Activated CD4-positive, alpha-beta T cell treated with anti-CD3 and anti-CD28 coated beads, Interleukin-2, amount 50 U/mL, for 24 hours (primary cell): Measurements from ENCODE around the gene MOB4.
"Not testable (repeated sequence)": the region's sequence is repeated elsewhere in the genome, so short reads cannot be mapped to it uniquely, and the experiment has no call there.

Experiments
- DNase-seq, 2 donors: peaks; one replicate each; pipeline ENCODE4 v3.0.0-alpha.2; 2020; ENCODE audit warnings: low read depth in 1 of 2, low spot score in 1 of 2

Gene MOB4

DNA sequence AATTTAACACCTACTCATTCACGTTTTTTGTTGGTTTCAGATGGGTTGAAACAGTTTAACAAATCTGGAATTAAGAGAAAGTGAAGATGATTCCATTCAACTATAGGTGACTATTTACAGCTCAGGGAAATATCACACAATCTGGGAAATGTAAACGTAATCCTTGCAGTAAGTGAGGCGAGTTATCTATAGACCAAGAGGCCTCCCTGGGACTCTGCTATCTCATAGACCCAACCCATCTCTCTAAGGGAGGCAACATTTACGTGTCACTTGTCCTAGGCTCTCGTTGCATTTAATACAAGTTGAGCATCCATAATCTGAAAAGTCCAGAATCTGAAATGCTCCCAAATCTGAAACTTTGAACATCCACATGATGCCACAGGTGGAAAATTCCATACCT lies 2.0 kb upstream of the MOB4 start:
- DNase-seq, result no peak

DNA sequence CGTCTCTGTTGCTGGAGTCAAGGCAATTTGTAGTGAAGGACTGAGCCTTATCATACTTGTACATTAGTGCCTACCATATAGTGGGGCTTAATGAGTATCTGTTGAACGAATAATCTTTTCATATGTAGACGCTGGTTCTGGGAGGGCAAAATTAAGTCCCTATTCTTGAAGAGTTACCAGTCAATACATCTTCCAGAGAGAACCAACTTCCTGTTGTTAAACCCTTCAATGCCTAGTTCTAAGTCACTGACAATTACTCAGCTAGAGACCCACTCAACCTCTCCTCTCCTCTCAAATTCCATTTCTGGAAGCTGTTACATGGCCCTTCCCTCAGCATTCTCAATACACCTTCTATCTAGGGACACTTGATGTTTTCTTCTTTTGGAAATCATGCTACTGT lies 1.1 kb upstream of the MOB4 start:
- no peak for DNase-seq

DNA sequence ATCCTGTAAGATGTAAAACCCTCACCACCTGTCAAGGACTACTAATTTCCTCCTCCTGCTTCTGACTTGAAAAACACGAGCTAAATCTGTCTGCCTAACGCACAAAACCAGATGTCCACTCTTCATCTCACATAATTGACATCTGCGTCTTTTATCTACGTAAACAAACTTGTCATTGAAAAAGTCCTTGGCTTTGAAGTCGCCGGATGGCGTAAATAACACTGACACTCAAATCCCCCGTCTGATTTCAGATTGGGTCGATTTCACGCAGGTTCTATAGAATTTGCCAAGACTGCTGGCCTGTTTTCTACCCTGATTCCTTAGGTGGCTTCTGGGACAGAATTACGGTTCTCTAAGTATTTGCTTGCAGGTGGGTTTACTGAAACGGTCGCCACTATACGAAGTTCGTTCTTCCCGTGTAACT lies 539 bp upstream of the MOB4 start:
- no peak for DNase-seq

DNA sequence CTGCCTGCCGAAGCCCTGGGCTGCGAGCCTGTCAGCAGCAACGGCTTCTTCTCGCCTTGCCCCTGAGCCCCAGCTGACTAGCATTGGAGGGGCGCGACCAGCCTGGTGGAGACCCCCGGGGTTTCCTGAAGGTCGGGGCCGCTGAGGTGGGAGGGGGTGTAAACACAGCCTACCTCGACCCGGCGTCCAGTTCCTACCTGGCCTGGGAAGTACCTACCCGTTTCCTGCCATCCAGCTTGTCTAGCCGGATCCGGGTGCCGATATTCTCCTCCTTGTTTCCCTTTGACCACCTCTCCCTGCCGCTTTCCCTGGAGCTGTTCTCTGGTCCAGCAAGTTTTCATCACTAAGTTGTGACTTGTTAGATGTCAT lies 511 bp downstream of the MOB4 start:
- no peak for DNase-seq

DNA sequence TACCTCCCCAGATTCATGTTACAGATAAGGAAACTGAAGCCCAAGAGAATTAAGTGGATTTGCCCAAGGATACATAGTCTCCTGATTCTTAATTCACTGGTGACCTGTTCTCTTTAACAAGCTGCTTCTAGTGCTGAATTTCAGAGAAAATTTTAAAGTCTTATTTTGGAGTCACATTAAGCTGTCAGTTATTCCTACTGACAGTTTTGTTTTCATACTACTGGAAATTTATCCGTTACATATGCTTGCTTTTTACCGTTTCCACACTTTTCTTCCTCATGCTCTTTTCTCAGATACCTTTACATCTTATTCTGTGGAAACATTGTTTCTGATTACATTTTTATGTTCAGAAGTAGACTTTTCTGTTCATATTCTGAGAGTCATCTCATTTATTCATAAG lies 1.3 kb downstream of the MOB4 start:
- DNase-seq, result no peak

DNA sequence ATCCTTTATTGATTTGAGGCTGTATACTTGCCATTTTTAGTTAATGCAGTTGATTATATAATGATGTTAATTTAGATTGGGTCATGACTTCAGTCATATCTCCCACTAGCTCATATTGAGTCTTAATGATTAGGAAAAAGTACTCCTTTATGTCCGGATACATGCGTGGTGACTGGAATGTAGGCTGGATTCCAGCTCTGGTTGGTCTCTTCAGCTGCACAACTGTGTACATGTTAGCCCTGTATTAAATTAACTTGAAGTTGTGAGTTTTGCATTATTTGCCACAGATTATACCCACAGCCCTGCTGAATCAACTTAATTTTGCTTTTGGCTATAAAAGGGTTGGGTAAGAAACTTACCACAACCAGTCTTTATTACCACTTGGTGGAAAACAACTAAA lies 22.5 kb downstream of the MOB4 start:
- no peak for DNase-seq

DNA sequence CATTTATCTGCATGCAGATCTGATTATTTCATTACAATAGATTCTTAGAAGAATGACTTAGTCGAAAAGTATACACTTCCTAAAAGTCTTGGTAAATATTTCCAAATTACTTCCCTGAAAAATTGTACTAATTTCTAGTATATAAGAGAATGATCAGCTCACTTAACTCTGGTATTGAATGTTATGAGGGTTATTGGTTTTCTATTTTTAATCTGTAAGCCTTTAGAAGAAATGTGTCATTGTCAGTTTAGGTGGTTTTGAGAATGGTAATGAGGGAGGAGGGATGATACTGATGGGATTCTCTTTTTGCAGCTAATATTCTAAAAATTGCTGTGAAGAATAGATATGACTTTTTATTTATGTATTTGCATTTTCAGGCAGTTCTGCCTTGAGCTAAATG lies 23.9 kb downstream of the MOB4 start:
- no peak for DNase-seq

DNA sequence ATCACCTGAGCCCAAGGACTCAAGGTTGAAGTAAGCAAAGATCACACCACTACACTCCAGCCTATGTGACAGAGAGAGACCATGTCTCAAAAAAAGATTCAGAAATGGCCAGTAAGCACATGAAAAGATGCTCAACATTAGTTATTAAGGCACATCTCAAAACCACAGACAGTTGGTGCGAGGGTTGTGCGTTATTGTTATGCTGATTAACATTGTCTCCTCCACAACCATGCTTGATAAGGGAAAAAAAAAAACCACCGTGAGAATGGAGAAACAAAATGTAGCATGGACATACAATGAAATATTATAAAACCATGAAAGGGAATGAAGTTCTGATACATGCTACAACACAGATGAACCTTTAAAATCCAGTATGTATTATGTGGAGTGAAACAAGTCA lies 27.3 kb downstream of the MOB4 start:
- no peak for DNase-seq

DNA sequence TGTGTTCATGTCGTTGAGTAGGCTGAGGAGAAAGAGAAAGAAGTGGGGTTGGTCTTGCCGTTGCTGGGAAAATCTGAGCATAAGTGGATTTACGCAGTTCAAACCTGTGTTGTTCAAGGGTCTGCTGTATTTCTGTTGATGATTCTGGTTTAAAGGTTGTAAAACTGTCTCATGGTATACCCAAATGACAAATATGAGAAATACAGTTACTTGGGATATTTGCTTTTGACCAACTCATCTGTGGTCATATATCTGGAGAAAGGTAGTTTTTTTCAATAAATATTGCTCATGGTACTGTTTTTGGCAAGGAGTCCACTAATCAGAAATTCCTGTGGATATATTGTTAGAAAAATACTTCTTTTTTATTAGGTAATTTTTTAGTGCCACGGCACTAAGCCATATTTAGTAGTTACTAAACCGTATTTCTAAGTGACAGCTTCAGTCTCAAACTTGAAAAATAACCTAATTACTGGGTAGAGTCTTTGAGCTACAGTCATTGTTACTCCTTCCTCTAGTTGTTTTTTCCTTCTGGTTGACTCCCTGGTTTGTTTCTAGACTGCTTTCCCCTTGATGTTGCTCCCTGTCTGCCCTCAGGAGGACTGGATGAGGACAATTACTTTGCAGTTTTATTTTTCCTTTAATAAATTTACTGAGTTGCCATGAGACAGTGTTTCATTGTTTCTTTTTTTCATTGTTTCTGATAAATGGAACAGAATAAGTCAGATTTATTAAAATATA lies 31.5 kb downstream of the MOB4 start:
- DNase-seq, result no peak

DNA sequence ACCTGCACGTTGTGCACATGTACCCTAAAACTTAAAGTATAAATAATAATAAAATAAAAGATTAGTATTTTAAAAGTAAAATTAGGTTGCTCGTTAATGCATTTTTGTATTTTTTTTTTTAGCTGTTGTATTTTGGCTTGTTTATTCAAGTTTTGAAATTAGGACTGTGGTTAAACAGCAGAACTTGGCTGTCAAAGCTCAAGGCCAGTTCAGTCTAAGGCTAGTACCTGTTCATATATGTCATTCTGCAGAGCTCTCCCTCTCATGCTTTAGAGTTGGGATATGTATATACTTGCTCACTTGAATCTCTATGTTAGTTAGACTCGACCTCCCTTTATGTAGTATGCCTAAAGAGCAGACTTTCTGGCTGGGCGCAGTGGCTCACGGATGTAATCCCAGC lies 32.7 kb downstream of the MOB4 start:
- DNase-seq, result no peak

DNA sequence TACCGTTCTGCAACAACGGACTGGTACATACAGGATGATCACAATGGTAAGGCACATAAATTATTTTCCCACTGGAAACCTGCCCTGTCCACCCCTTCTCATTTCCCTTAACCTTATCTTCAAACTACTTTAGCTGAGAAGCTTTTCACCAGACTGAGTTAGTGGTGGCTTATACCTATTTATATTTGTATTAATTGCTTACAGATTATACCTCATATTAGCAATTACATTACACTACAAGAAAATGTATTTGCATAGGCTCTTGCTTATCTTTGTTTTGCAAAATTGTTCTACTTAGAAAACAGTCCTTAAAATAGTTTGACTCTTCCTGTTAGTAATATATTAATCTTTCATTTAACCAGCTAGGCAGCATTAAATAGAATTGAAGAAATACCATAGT lies 35.4 kb downstream of the MOB4 start:
- not testable (repeated sequence) for DNase-seq

DNA sequence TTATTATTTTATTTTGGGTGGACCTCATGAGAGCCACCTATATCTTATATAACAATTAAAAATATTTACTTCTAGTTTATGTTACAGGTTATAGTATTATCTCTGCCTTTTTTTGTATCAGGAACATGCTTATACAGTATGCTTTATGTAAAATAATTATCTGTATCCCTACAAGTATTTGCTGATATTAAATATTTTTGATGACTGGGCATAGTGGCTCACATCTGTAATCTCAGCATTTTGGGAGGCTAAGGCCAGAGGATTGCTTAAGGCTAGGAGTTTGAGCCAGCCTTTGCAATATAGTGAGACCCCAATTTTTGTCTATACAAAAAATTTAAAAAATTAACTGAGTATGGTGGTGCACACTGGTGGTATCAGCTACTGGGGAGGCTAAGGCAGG lies 39.6 kb downstream of the MOB4 start:
- DNase-seq, result no peak

DNA sequence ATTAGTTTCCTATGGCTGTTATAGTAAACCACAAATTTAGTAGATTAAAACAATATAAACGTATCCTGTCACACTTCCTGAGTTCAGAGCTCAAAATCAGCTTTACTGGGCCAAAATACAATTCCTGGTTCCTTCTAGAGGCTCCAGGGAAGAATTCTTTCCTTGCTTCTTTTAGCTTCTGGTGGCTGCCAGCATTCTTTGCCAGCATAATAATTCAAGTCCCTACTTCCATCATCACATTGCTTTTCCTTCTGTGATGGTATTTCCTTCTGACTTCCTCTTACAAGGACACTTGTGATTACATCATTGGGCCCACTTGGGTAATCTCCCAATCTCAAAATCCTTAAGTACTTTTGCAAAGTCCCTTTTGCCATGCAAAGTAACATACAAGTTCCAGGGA lies 40.6 kb downstream of the MOB4 start:
- DNase-seq, result no peak

DNA sequence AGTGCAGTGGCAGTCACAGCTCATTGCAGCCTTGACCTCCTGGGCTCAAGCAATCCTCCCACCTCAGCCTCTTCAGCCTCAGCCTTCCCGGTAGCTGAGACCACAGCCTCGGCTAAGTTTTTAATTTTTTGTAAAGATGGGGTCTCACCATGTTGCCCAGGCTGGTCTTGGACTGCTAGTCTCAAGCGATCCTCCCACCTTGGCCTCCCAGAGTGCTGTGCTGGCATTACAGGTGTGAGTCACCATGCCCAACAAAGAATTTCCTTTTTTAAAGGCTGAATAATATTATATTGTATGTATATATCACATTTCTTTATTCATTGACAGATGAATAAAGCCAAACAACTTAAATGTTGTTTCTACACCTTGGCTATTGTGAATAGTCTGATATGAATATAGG lies 42.5 kb downstream of the MOB4 start:
- no peak for DNase-seq

DNA sequence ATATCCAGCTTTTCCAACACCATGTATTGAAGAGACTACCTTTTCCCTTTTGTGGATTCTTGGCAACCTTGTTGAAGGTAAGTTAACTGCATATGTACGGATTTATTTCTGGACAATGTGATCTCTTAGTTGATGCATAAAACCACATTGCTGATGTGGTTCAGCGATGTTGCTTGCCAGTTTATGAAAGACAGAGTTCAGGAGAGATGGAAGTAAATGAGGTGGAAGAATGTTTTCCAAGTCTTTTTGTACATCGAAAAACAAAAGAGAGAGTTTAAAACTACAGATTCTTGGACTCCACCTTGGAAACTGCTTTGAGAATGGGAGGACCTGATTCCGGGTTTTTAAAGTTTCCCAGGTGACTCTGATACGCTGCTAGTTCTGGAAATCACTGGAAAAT lies 43.8 kb downstream of the MOB4 start:
- DNase-seq, result no peak

DNA sequence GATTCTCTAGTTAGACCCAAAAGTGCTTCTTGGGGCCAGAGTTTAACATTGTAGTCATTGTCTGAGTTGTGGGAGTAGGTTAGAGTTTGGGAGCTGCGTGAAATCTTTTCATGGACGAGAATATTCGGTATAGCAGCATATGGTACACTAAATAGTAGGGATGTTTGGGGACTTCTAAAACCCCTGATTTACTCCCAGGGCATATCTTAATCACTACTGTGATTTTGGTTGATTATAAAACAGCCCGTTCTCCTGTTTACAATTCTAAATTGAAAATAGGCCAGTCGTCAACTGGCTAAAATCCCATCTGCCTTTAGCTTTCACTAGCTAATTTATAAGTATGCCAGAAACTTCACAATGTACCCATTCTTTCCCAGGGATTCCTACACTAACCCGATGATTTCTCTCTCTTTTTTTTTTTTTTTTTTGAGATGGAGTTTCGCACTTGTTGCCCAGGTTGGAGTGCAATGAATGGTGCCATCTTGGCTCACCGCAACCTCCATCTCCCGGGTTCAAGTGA lies 44.3 kb downstream of the MOB4 start:
- no peak for DNase-seq

DNA sequence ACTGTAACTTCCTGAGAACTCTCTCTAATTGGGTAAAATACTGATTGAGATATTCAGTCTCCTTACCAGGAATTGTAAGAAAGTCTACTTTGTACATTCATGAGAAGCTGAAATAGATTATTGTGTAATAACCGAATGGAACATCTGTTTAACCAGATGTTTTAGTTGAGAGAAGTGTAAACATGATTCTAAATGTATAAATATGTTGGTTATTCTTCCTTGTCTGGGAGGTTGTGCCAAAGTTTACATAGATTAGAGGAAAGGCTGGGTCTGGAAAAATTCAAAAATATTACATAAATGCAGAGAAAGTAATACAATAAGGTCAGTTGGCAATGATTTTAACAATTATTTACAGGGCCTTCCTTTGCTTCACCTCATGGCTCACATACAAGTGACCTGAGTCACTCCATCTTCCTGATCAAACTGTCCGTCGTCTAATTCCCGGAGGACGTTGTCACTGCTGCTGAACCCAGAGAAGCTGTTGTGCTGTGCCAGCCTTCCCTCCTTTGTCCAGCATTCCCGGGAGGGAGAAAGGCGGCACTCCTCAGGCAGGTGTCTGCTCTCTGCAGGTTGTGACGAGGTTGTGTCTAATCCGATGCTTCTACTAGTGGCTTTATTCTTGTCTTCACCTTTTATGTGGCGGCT lies 55.9 kb downstream of the MOB4 start:
- DNase-seq, result no peak

DNA sequence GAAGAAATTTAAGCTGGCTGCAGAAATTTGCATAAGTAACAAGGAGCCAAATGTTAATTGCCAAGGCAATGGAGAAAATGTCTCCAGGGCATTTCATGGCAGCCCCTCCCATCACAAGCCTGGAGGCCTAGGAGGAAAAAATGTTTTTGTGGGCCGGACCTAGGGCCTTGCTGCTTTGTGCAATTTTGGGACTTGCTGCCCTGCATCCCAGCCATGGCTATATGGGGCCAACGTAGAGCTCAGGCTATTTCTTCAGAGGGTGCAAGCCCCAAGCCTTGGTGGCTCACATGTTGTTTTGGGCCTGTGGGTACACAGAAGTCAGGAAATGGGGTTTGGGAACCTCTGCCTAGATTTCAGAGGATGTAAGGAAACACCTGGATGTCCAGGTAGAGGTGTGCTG lies 57.7 kb downstream of the MOB4 start:
- no peak for DNase-seq

DNA sequence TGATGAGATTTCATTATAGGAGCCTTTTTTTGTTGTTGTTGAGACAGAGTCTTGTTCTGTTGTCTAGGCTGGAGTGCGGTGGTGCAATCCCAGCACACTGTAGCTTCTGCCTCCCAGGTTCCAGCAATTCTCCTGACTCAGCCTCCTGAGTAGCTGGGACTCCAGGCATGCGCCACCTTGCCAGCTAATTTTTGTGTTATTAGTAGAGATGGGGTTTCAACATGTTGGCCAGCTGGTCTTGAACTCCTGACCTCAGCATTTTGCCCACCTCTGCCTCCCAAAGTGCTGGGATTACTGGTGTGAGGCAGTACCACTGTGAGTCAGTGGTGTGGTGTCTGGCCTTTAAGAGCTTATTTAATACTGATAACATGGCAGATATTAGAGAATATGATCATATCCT lies 60.1 kb downstream of the MOB4 start:
- no peak for DNase-seq

DNA sequence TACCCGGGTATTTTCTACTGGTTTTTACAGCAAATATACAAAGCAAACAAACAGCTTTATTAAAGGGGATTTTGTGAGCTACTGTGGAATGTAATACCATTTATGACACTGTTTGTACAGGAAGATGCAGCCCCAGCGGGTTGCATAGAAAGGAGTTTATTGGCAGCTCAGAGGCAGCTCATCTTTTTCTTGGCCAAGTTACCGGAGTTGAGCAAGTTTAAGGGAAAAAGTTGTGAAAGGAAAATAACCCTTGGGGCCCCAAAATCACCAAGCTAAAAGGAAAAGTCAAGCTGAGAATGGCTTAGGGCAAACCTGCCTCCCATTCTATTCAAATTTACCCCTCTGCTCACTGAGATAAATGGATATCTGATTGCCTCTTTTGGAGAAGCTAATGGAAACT lies 60.8 kb downstream of the MOB4 start:
- DNase-seq, result no peak

DNA sequence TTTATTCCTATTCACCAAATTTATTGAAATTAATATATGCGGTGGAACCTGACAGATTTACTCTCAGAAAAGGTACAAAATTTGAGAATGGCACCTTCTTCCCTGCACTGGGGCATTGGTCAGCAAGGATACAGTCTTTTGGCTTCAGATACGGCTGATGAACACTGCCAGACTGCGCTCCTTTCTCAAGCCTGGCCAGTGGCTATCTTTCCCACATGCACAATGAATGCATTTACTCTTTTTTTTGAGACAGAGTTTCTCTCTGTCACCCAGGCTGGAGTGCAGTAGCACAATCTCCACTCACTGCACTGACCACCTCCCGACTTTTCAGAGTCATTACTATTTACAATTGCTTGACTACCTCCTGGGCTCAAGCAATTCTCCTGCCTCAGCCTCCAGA lies 61.6 kb downstream of the MOB4 start:
- no peak for DNase-seq

DNA sequence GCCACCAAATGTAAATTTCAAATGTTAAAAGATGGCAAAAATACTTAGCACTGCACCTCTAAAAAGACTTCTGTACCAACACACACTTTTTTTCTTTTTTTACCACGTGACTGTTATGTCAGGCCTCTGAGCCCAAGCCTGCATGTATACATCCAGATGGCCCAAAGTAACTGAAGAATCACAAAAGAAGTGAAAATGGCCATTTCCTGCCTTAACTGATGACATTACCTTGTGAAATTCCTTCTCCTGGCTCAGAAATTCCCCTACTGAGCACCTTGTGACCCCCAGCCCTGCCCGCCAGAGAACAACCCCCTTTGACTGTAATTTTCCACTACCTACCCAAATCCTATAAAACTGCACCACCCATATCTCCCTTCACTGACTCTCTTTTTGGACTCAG lies 62.4 kb downstream of the MOB4 start:
- DNase-seq, result not testable (repeated sequence)

DNA sequence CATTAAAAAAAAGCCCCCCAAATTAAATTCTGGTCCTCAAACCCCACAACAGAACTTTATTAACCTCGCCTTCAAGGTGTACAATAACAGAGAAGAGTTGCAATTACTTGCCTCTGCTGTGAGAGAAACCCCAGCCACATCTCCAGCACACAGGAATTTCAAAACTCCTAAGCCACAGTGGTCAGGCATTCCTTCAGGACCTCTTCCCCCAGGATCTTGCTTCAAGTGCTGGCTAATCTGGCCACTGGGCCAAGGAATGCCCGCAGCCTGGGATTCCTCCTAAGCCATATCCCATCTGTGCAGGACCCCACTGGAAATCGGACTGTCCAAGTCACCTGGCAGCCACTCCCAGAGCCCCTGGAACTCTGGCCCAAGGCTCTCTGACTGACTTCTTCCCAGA lies 64.3 kb downstream of the MOB4 start:
- DNase-seq, result not testable (repeated sequence)
